SW480 (cell line): ENCODE measurements around the gene TWNK.

Experiments
- DNase-seq: peaks from one replicate; pipeline ENCODE4 v3.0.0-alpha.2; 2016; ENCODE audit warnings: low spot score

Gene TWNK

GRCh38 chr10:100996678-100997359, 9.5 kb downstream of the TWNK start:
- peak; percentile 33 for DNase-seq

GRCh38 chr10:100997360-100998182, 10.2 kb downstream of the TWNK start:
- DNase-seq: peak; percentile 82

DNA sequence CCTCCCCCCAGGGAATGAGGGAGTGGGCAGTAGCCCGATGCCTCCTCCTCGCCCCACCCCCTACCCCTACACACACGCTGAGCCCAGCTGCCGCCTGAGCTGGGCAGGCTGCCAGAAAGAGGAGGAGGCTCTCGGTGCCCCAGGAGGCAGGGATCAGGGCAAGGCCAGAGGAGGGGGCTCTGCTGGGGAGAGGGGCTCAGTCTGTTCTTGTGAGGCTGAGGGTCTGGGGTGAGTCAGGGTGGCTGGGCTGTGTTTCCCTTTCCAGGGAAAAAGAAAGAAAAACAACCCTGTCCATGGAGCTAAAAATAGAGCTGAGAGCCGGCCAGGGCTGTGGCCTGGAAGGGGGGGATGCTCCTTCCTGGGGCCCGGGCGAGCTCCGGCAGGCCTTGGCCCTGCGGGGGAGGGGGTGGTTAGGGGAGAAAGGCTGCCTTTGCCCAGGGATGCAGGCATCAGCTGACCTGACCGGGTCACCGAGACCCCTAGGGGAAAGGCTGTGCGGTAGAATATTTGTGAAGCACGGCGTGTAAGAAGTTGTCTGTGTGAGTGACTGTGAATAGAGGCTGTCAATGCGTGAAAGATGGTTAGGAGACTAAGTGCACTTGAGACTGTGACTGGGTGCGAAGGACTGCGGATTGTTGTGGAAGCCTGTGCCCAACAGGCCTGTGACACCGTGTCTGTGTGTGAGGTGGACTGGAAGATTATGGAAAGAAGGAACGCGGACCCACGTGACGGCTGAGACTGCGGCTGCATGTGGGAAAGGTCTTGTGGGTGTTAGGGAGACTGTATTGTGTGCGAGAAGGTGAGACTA, 11.0 kb downstream of the TWNK start:
- DNase-seq: peak; percentile 71

DNA sequence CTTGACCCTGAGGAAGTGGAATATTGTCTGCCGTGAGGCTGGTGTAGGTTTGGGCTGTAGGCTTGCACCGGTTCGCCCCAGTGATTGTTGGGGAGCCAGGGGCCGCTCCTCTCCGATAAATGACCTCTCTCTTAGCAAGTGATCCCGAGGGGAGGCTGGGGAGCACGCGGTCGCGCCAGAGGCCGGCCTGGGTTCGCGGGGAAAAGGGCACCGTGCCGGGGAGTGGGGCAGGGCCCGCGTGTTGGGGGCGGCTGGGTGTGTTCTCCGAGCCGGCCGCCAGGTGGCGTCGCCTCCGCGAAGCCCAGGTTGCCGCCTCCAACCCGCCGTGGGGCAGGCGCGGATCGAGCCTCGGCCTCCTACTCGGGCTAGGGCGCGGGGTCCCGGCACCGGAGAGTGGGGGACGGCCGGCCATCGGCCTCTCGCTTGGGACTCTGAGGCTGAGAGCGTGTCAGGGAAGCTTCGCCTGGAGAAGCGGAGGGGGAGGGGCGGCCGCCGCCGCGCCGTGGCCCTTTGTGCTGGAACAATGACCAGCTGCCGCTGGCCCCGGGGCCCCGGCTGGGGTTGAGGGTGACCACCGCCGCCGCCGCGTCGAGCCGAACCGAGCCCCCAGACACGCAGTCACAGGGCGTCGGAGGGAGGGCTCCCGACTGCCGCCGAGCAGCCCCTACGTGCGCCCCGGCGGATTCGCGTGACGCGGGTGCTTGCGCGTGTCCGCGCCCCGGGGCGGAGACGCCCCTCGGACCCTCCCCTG, 11.8 kb downstream of the TWNK start:
- DNase-seq: peak; percentile 61

GRCh38 chr10:100999742-101000126, 12.4 kb downstream of the TWNK start, which contains the start of gene LZTS2:
Gene LZTS2, plus strand, starts transcription at chr10:100999808. Its CDS starts 2,731 bp downstream, at chr10:101002539.
- no peak for DNase-seq

- DNase-seq: no peak
These were observed 13.0 kb downstream of the TWNK start for GRCh38 chr10:101000127-101000914.

DNA sequence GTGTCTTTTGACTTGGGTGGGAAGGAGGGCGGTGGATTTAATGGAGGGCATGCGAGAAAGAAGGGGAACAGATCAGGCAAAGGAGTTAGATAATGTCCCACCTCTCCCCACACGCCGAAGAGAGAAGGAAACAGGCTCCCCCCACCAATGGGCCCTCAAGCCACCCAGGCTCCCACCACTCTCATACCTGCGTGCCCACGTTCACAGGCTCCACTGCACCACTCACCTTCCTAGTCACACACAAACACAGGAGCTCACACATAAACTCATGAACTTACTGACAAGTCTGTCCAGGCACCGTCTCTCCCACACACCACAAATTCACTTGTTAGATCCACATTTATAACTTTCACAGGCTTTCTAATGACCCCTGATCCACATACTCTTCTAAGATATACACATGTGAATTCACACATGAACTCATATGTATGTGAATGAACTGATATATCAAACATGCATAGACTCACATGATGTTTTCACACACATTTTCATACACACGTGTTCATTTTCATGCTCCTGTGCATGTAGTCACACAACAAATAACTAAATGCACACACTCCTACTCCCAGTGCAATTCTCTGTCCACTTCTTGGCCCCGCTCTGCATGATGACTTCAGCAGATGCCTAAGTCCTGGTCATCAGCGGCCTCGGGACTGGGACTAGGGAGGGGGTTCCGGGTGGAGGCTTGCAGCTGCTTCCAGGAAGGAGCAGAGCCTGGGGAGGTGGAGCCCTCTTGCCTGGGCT, 13.7 kb downstream of the TWNK start:
- no peak for DNase-seq

GRCh38 chr10:101001659-101002035, 14.3 kb downstream of the TWNK start:
- no peak for DNase-seq

DNA sequence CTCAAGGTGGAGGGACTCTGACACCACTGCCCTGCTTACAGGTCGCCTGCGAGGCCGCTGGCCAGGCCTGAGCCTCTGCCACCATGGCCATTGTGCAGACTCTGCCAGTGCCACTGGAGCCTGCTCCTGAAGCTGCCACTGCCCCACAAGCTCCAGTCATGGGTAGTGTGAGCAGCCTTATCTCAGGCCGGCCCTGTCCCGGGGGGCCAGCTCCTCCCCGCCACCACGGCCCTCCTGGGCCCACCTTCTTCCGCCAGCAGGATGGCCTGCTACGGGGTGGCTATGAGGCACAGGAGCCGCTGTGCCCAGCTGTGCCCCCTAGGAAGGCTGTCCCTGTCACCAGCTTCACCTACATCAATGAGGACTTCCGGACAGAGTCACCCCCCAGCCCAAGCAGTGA, 15.1 kb downstream of the TWNK start:
- DNase-seq: no peak

GRCh38 chr10:101003639-101004206, 16.4 kb downstream of the TWNK start:
- no peak for DNase-seq

GRCh38 chr10:101005361-101005760, 18.0 kb downstream of the TWNK start:
- DNase-seq: no peak

DNA sequence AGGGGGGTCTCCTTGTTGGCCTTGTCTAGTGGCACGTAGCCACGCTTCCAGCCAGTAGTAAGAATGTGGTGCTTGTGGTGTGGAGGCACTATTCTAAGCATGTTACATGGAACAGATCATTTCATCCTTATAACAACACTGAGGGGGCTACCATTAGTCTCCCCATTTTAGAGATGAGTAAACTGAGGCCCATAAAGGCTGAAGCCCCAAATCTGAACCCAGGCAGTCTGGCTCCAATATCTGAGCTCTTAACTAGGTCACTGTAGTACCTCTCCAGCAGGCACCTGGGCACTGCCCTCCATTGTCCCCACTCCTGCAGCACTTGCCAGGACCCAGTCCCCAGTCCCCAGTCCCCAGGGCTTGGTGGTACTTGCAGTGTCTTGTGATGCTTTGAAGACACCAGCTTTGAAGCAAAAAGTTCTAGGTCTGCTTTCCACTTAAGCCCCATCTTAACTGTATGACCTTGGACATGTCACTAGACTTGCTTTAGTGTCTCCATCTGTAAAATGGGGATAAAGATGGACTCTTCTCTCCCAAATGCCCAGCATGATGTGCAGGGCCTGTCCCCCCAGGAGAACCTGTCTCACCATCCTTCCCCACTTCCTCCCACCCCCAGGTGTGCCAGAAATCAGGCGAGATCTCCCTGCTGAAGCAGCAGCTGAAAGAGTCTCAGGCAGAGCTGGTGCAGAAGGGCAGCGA, 18.7 kb downstream of the TWNK start:
- DNase-seq: no peak

DNA sequence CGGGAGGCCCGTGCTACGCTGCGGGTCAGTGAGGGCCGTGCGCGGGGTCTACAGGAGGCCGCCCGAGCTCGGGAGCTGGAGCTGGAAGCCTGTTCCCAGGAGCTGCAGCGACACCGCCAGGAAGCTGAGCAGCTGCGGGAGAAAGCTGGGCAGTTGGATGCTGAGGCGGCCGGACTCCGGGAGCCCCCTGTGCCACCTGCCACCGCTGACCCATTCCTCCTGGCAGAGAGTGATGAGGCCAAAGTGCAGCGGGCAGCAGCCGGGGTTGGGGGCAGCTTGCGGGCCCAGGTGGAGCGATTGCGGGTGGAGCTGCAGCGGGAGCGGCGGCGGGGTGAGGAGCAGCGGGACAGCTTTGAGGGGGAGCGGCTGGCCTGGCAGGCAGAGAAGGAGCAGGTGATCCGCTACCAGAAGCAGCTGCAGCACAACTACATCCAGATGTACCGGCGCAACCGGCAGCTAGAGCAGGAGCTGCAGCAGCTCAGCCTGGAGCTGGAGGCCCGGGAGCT, 19.3 kb downstream of the TWNK start:
- peak; percentile 32 for DNase-seq

- DNase-seq: no peak
These were observed 19.9 kb downstream of the TWNK start for GRCh38 chr10:101007099-101007711.

- DNase-seq: no peak
These were observed 20.8 kb downstream of the TWNK start for GRCh38 chr10:101007915-101008822.

DNA sequence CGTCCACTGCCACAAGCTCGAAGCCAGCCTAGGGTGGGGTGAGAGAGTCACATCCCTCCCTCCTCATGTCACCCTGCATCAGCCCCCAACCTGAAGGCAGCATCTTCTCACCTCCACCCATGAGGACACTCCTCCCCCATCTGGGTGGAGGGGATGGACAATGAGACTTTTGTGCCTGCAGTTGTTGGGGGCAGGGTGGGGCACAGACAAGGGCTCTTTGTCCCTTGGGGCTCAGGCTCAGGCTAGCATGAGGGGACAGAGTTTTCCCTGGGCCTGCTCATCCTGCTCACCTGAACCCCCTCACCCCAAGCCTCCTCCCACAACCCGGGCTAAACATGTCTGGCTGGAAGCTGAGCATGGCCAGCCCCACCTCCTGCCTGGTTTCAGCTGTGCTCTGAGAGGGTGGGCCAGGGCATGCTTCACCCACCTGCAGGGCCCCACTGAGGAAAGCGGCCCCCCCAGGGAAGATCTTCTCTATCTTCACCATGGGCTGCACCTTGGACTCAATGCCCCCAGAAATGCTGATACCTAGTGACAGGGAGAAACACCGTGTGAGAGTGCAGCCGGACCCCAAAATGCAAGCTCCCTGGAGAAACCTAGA, 21.6 kb downstream of the TWNK start:
- DNase-seq: peak; percentile 96

- DNase-seq: no peak
These were observed 23.0 kb downstream of the TWNK start for GRCh38 chr10:101010329-101010728.
